D721Med (cell line): Measurements from ENCODE around the gene EGF.

Source experiments
- DNase-seq: peaks from one replicate; pipeline ENCODE4 v3.0.0; 2011; ENCODE audit warnings: low spot score; ENCODE audit not compliant: insufficient read length
- FAIRE-seq: peaks from 2 replicates; lab custom pipeline; 2011; peaks lifted over from hg19 to GRCh38; lab: Jason Lieb, UNC
- TF ChIP-seq, protein P1 (sequence below): IDR thresholded peaks from 2 replicates; pipeline ENCODE4 v1.5.1; 2012; ENCODE audit warnings: mild to moderate bottlenecking, control low read depth; ENCODE audit not compliant: insufficient read depth; ENCODE audit errors: missing control alignments

Gene EGF

DNA sequence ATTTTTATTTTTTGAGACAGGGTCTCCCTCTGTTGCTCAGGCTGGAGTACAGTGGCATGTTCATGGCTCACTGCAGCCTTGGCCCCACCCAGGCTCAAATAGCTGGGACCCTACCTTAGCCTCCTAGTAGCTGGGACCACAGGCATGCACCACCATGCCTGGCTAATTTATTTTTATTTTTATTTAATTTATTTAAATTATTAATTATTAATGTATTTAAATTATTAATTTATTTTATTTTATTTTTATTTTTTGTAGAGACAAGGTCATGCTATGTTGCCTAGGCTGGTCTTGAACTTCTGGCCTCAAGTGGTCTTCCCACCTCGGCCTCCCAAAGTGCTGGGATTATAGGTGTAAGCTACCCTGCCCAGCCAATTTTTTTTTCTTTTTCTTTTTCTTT is 69.3 kb downstream of the EGF start:
- FAIRE-seq (no peak), DNase-seq (no peak)
- TF ChIP-seq, protein P1, sequence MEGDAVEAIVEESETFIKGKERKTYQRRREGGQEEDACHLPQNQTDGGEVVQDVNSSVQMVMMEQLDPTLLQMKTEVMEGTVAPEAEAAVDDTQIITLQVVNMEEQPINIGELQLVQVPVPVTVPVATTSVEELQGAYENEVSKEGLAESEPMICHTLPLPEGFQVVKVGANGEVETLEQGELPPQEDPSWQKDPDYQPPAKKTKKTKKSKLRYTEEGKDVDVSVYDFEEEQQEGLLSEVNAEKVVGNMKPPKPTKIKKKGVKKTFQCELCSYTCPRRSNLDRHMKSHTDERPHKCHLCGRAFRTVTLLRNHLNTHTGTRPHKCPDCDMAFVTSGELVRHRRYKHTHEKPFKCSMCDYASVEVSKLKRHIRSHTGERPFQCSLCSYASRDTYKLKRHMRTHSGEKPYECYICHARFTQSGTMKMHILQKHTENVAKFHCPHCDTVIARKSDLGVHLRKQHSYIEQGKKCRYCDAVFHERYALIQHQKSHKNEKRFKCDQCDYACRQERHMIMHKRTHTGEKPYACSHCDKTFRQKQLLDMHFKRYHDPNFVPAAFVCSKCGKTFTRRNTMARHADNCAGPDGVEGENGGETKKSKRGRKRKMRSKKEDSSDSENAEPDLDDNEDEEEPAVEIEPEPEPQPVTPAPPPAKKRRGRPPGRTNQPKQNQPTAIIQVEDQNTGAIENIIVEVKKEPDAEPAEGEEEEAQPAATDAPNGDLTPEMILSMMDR, result no peak

DNA sequence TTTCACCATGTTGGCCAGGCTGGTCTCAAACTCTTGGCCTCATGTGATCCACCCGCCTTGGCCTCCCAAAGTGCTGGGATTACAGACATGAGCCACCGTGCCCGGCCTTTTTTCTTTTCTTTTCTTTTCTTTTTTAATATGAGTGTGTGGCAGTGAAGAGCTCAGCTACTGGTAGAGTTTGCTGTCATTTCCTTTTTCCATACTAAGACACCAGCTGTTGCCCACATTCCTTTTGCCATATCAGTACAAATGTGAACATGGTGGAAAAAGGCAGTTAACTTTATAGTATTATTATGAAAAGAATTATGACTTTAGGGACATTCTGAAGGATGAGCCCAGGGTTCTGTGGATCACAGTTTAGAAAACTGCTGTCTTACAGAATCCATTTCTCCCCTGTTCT is 69.8 kb downstream of the EGF start:
- TF ChIP-seq, protein P1, result no peak
- FAIRE-seq (no peak), DNase-seq (no peak)

DNA sequence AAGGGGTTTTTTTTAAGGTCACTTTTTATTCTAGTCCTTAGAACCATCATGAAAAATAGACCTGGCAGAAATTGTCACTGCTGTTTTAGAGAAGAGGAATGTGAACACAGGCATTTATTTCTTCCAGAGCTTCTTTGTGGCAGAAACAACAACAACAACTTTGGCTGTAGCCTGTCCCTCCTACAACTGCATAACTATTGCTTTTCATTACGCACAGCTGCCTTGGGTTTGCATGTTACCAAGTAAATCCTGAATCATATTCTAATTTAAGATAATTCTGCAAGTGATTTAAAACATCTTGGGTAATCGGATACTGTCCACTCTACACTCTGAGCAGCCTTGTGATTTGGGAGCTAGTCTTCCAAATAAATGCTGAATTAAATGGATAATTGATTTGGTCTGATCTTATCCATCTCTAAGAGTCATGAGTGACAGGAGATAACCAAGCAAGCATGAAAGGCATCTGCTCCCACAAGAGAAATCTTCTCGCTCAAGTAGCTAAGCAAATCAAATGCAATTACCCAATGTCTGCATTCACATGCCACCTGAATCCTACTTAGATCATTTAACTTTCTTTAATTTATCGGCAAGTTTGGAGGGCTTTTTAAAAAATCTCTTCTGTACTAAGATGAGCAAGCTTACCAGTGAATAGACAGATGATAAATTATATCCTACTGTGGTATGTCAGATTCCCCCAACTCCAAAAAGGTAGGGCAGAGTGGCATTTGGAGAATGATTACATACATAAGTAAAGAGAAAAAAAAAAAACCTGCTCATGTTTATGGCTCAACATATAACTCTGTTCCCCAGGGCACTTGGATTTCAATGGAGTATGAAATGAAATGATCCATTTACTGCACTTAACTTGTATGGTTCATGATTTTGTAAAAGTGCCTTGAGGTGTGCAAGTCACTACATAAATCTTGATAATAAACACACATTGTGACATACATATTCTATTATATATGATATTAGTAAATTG is 73.6 kb downstream of the EGF start:
- FAIRE-seq (no peak), DNase-seq (no peak)
- TF ChIP-seq, protein P1, result no peak

DNA sequence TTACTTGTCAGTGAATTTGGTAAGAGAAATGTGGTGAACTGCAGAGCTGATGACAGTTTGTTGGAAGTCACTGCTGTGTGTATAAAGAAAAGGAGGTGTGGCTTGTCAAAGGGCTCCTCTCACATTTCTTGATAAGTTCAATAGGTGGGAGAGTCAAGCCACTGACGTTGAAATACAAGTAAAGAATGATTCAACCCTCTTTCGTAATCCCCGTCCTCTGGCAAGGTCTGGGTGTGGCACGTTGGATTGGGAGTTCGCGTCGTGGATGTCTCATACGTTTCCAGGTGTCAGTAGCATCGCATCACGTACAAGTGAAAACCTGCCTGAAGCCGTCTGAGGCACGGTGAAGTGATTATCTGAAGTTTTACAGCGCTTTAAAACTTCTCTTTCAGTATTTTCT is 76.4 kb downstream of the EGF start:
- no peak for DNase-seq
- FAIRE-seq, result no peak
- TF ChIP-seq, protein P1, result no peak

DNA sequence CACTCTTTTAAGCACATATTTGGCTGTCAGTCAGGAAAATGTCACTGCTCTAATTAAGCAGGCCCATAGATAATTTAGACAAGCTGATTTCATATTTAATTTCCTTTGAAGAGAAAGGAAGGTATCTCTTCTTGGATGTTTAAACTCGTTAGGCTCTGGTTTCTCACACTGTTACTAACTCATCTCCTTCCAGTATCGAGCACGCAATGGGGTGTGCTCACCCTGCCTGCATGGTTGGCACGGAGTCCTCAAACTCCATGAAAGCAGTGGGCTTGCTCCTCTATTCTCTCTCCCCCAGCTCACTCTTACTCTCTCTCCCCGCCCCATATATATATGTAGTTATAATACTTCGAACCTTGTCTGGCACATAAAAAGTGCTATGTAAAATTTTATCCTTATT is 76.9 kb downstream of the EGF start:
- no peak for FAIRE-seq
- TF ChIP-seq, protein P1, result no peak
- DNase-seq, result no peak

DNA sequence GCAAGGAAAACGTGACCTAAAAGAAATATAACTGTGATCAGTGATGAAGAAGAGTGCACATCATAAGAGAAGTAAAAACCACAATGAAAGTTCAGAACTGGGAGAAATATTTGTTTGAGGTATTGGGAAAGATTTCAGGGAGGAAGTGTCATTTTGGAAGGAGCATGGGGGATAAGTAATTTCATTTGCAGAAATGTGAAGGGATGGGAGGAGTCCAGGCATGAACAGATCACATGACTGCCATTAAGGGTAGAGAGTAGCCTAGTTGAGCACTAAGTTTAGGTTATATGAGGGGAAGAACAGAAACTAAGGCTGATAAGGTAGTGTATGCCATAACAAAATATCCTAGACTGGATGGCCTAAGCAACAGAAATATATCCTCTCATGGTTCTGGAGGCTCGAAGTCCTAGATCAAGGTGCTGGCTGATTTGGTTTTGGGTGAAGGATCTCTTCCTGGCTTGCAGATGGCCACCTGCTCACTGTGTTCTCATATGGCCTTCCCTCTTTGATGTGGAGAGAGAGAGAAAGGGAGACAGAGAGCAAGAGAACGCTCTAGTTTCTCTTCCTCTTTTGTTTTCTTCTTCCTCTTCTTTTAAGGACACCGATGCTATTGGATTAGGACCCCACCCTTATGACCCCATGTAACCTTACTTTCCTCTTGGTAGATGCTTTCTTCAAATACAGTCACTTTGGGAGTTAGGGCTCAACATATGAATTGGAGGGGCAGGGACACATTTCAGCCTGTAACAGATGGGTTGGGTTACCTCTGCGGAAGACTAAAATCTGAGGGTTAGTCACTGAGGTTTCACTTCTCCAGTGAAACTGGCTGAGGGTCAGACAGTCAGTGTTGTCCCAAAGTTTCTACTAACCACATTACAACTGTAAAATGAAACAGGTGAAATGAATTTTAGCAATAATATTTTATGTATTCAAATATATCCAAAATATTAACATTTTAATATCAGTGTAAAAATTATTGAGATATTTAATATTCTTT is 77.9 kb downstream of the EGF start:
- no peak for DNase-seq
- no peak for FAIRE-seq
- TF ChIP-seq, protein P1, result no peak
